Parietal lobe (tissue), 2 donors: ENCODE data around the gene B3GALT2. TPM values are rescaled to one million over a fixed set of nuclear protein-coding genes. Genes with fewer than 3 reads are reported as not detected.

Experiments used
- small RNA-seq: library from RNA; depleted of rRNA; stranded (forward); fragments of <200 nt; gene quantifications from one replicate; pipeline ENCODE3, GENCODE V24; 2014; ENCODE audit warnings: low replicate concordance
- total RNA-seq: library from RNA; depleted of rRNA; stranded (reverse); fragments of >200 nt; gene quantifications from one replicate; pipeline ENCODE4 v1.2.3, GENCODE V29; 2014

B3GALT2 gene, protein sequence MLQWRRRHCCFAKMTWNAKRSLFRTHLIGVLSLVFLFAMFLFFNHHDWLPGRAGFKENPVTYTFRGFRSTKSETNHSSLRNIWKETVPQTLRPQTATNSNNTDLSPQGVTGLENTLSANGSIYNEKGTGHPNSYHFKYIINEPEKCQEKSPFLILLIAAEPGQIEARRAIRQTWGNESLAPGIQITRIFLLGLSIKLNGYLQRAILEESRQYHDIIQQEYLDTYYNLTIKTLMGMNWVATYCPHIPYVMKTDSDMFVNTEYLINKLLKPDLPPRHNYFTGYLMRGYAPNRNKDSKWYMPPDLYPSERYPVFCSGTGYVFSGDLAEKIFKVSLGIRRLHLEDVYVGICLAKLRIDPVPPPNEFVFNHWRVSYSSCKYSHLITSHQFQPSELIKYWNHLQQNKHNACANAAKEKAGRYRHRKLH
- 105 TPM for total RNA-seq

DNA sequence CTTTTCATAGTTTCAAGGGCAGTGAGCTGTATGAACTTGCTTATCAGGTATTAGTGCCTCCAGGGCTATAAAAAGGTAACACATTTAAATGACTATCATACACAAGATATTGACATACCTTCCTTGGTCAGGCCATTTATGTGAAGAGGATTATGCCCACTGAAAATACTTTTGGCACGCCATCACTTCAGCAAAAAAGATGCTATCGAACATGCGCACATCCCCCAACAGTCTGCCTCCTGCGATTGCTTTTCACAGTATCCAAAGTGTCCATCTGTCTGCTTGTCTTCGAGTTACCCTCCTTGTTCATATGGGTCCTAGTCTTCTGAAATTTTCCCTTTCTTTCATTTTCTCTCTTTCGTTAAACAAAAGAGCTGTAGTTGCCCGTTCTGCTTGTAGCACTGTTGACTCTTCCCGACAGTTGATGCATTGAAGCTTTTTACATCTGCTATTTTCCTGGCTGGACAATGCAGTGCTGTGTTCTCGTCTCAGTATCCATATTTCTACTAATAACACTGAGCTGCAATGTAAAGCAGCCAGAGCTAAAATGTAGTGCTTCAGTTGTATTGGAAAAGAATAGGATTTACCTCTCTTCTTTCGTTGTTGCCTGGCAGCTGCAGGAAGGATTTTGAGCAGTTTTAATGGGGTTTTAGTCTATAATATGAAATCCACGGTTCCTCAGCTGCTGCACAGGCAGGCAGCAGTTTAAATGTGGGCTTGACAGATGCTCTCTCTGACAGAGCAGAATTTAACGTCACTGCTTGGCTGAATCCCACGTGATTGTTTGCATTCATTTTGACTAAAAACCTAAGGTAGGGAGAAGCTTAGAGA is at the start of gene B3GALT2:
Gene B3GALT2, minus strand, starts transcription at position 713 of the 831 bp plus-strand sequence. CDS start 5,051 bp downstream, outside the sequence.

Small RNA genes within 50 kb of the gene (small RNA-seq; reads per million reads assigned to genes)
- 0.28 reads per million for gene MIR1278

Other genes starting within 250 kb of the B3GALT2 start
- gene UCHL5, start 127.3 kb downstream of the B3GALT2 start, total RNA-seq: 73.6 TPM
- gene RO60, start 127.0 kb downstream of the B3GALT2 start, total RNA-seq: 341 TPM
- gene GLRX2, start 81.2 kb downstream of the B3GALT2 start, total RNA-seq: 11.6 TPM
- 58.5 TPM for gene CDC73, start 64.6 kb downstream of the B3GALT2 start, total RNA-seq